HepG2 (cell line): ENCODE measurements around the gene TTYH1. TPM values are rescaled to one million over a fixed set of nuclear protein-coding genes. Genes with fewer than 3 reads are reported as not detected.

Source experiments
- ATAC-seq: fragments of 200-7000 bp; cut with Tn5 transposase; 3 replicates; pipeline ENCODE4 v1.9.1; 2020; ENCODE audit warnings: mild to moderate bottlenecking, moderate library complexity
- BruUV-seq: library from RNA; stranded (reverse); fragments of 400-500 nt; replicated peaks from 2 replicates; lab custom pipeline; 2021; lab: Mats Ljungman, UMichigan
- CTCF ChIA-PET: fragments of 300-600 bp; formaldehyde crosslinking; extraction: SDS; loops from one replicate; lab custom pipeline; 2021; ENCODE audit warnings: low total read pairs, inconsistent platforms, low intra/inter-chr PET ratio; lab: Yijun Ruan, JAX
- POLR2A ChIA-PET: fragments of 350-600 bp; sonication (Branson Sonifier 250); formaldehyde crosslinking; loops from one replicate; lab custom pipeline; 2020; ENCODE audit warnings: antibody characterized with exemption, inconsistent platforms; lab: Yijun Ruan, JAX
- DNase-seq: peaks from one replicate; pipeline ENCODE4 v3.0.0-alpha.2; 2015; ENCODE audit warnings: low spot score
- FAIRE-seq: peaks from 3 replicates; lab custom pipeline; 2011; peaks lifted over from hg19 to GRCh38; lab: Jason Lieb, UNC
- H2AFZ ChIP-seq: one replicate; pipeline ENCODE4 v1.6.1; 2011; ENCODE audit warnings: low read length, inconsistent platforms
- H3K27ac ChIP-seq: fragments of 300-600 bp; 3 replicates; pipeline ENCODE4 v1.8.0; 2011; ENCODE audit warnings: mixed run types, mild to moderate bottlenecking, mixed read lengths, low read length, inconsistent platforms; ENCODE audit not compliant: insufficient read depth; ENCODE audit errors: extremely low read length
- H3K27me3 ChIP-seq, 2 experiments: fragments of 200-600 bp in 1 of 2; 2 replicates in 1 of 2; 3 replicates in 1 of 2; pipeline versions ENCODE4 v1.6.0 to v1.8.0; 2011; ENCODE audit warnings: low read length in 2 of 2, mild to moderate bottlenecking in 2 of 2, moderate library complexity in 2 of 2, inconsistent platforms in 1 of 2; ENCODE audit not compliant: insufficient read depth in 2 of 2, control insufficient read depth in 1 of 2
- H3K36me3 ChIP-seq, 2 experiments: fragments of 200-600 bp in 1 of 2; replicated peaks in 1 of 2; 2 replicates in 1 of 2; 3 replicates in 1 of 2; pipeline versions ENCODE4 v1.5.1 to v1.8.0; 2011; ENCODE audit warnings: low read length in 2 of 2, inconsistent platforms in 1 of 2; ENCODE audit not compliant: insufficient read depth in 2 of 2, control insufficient read depth in 1 of 2
- H3K4me1 ChIP-seq: 2 replicates; pipeline ENCODE4 v1.5.1; 2012; ENCODE audit warnings: low read length, inconsistent platforms; ENCODE audit not compliant: insufficient read depth
- H3K4me2 ChIP-seq: 2 replicates; pipeline ENCODE4 v1.6.0; 2011; ENCODE audit warnings: low read depth, low read length, inconsistent platforms
- H3K4me3 ChIP-seq, 3 experiments: fragments of 200-600 bp in 1 of 3; sonication (generic), shearing (Covaris generic) in 1 of 3; replicated peaks in 1 of 3; 2 replicates each; pipeline ENCODE4 v1.5.1; 2011 to 2016; ENCODE audit warnings: low read length in 3 of 3, inconsistent platforms in 2 of 3, low read depth in 2 of 3, mild to moderate bottlenecking in 2 of 3, control low read depth in 1 of 3, mixed read lengths in 1 of 3; ENCODE audit not compliant: insufficient read depth in 1 of 3
- H3K79me2 ChIP-seq: one replicate; pipeline ENCODE4 v1.6.1; 2011; ENCODE audit warnings: low read length, inconsistent platforms; ENCODE audit not compliant: insufficient read depth
- H3K9ac ChIP-seq: 2 replicates; pipeline ENCODE4 v1.6.0; 2011; ENCODE audit warnings: mild to moderate bottlenecking, low read depth, low read length, inconsistent platforms; ENCODE audit not compliant: insufficient read depth
- H3K9me3 ChIP-seq: 2 replicates; pipeline ENCODE4 v1.5.1; 2012; ENCODE audit warnings: mild to moderate bottlenecking, low read length
- H4K20me1 ChIP-seq: 2 replicates; pipeline ENCODE4 v1.6.0; 2011; ENCODE audit warnings: inconsistent platforms, mild to moderate bottlenecking, low read length, moderate library complexity; ENCODE audit not compliant: insufficient read depth
- IRF2 ChIP-seq: IDR thresholded peaks from 2 replicates; pipeline ENCODE4 v1.6.1; 2018; ENCODE audit warnings: missing genetic modification reagents, missing compliant biosample characterization
- MED13 ChIP-seq: sonication (generic); formaldehyde crosslinking; IDR thresholded peaks from 2 replicates; pipeline ENCODE4 v1.5.0; 2020; ENCODE audit warnings: missing genetic modification reagents
- RFXAP ChIP-seq: sonication (generic); formaldehyde crosslinking; IDR thresholded peaks from 2 replicates; pipeline ENCODE4 v1.4.0; 2020; ENCODE audit warnings: missing genetic modification reagents, borderline replicate concordance
- STAG1 ChIP-seq: sonication (generic); formaldehyde crosslinking; IDR thresholded peaks from 2 replicates; pipeline ENCODE4 v1.4.0; 2020; ENCODE audit warnings: missing genetic modification reagents
- ZSCAN22 ChIP-seq: sonication (generic); formaldehyde crosslinking; IDR thresholded peaks from 2 replicates; pipeline ENCODE4 v1.4.0; 2020; ENCODE audit warnings: mild to moderate bottlenecking, missing genetic modification reagents
- WGBS: methylation state at CpG from one replicate; pipeline ENCODE4 v1.1.6; 2017; ENCODE audit warnings: low lambda C conversion rate; 5-methylcytosine and 5-hydroxymethylcytosine counted together
- in situ Hi-C: cut with HindIII; loops from 2 replicates; pipeline ENCODE4 v1.10.0; 2017; ENCODE audit warnings: low pct_unique_long_range_greater_than_20kb; ENCODE audit not compliant: extremely low pct_ligation_motif_present
- intact Hi-C: fragments of 100-400 bp; cut with micrococcal nuclease; formaldehyde crosslinking; loops from one replicate; pipeline ENCODE4 v1.10.0; 2022; ENCODE audit not compliant: unreplicated experiment
- polyA plus RNA-seq, 8 experiments: library from polyadenylated mRNA; depleted of rRNA in 3 of 8; stranded (reverse) in 7 of 8; unstranded in 1 of 8; fragments of >200 nt; fragmentation: Illumina TruSeq in 4 of 8; extraction: Trizol in 4 of 8; gene quantifications; 2 replicates each; pipeline versions ENCODE4 v1.2.1 to v1.2.3, GENCODE V29; 2011 to 2016; ENCODE audit warnings: low read depth in 4 of 8, missing spikeins in 1 of 8, mixed read lengths in 1 of 8; ENCODE audit not compliant: insufficient read depth in 1 of 8
- total RNA-seq, 5 experiments: library from RNA; depleted of rRNA; stranded (reverse); fragments of >200 nt; fragmentation: Illumina TruSeq; extraction: Trizol; gene quantifications; 2 replicates each; pipeline ENCODE4 v1.2.3, GENCODE V29; 2016; ENCODE audit warnings: low read depth in 1 of 5
- TF ChIP-seq, protein P1 (sequence below): sonication (generic); formaldehyde crosslinking; IDR thresholded peaks from 2 replicates; pipeline ENCODE4 v1.5.0; 2020; ENCODE audit warnings: mild to moderate bottlenecking, missing genetic modification reagents, moderate library complexity

Gene TTYH1
- total and polyA plus RNA-seq, 2 of the 13 experiments (the other 11 are each of a cell fraction or from before 2014, with no cell fraction given): 6.9 to 19.9 TPM

GRCh38 chr19:54481326-54481930 lies 66.2 kb downstream of the TTYH1 start (continued):
- TF ChIP-seq MED13 (CRISPR knock-in tag): no peak
- TF ChIP-seq RFXAP (CRISPR knock-in tag): no peak
- TF ChIP-seq STAG1: peak; percentile 75
- no peak for TF ChIP-seq ZSCAN22 (CRISPR knock-in tag)
- TF ChIP-seq, protein P1, sequence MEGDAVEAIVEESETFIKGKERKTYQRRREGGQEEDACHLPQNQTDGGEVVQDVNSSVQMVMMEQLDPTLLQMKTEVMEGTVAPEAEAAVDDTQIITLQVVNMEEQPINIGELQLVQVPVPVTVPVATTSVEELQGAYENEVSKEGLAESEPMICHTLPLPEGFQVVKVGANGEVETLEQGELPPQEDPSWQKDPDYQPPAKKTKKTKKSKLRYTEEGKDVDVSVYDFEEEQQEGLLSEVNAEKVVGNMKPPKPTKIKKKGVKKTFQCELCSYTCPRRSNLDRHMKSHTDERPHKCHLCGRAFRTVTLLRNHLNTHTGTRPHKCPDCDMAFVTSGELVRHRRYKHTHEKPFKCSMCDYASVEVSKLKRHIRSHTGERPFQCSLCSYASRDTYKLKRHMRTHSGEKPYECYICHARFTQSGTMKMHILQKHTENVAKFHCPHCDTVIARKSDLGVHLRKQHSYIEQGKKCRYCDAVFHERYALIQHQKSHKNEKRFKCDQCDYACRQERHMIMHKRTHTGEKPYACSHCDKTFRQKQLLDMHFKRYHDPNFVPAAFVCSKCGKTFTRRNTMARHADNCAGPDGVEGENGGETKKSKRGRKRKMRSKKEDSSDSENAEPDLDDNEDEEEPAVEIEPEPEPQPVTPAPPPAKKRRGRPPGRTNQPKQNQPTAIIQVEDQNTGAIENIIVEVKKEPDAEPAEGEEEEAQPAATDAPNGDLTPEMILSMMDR (CRISPR knock-in tag): peak; percentile 88

DNA sequence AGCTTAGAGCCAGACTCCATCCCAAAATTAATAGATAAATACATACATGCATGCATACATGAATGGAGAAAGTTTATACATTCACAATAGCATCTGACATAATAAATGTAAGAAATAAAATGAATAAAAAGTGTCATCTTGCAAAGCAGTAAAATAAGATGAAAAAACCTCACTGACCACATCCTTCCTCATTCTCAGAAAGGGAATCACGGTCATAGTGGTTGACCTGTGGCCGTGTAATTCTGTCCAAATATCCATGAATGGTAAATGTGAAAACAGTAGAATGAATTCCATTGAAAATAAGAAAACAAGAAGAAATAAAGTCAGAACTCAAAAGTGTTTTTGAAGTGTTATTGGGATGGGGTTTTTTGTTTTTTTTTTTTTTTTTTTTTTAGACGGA lies 67.6 kb downstream of the TTYH1 start:
- POLR2A ChIA-PET: no interaction called here
- no peak overlapping the region for H3K27ac ChIP-seq
- WGBS: 61% methylated on average over 3 of the region's 3 CpGs
- BruUV-seq: no TSS peak
- H3K36me3 ChIP-seq: no peaks in the 10 kb centered on the region
- TF ChIP-seq IRF2 (CRISPR knock-in tag): no peak
- H3K4me2 ChIP-seq: no peak overlapping the region
- H4K20me1 ChIP-seq: no peaks in the 10 kb centered on the region
- no peak overlapping the region for H3K9ac ChIP-seq
- H2AFZ ChIP-seq: no peak overlapping the region
- FAIRE-seq (no peak), DNase-seq (no peak), ATAC-seq (no peak)
- no peaks in the 10 kb centered on the region for H3K79me2 ChIP-seq
- in situ Hi-C loops: no loop called here
- H3K4me3 ChIP-seq: no peak overlapping the region
- CTCF ChIA-PET: no interaction called here
- peaks cover 4% of the 10 kb centered on the region; the same call in 1 of the 2 replicates for H3K4me1 ChIP-seq
- intact Hi-C loops: no loop called here
- no peaks in the 10 kb centered on the region for H3K9me3 ChIP-seq
- no peaks in the 10 kb centered on the region for H3K27me3 ChIP-seq
